HG03457 (cell line): ENCODE data around the gene LDLRAD3.

Experiments used
- ATAC-seq: cut with Tn5 transposase; IDR thresholded peaks from one replicate; pipeline ENCODE4 v1.9.1; 2021; ENCODE audit warnings: moderate number of reproducible peaks; ENCODE audit not compliant: unreplicated experiment

LDLRAD3 gene

DNA sequence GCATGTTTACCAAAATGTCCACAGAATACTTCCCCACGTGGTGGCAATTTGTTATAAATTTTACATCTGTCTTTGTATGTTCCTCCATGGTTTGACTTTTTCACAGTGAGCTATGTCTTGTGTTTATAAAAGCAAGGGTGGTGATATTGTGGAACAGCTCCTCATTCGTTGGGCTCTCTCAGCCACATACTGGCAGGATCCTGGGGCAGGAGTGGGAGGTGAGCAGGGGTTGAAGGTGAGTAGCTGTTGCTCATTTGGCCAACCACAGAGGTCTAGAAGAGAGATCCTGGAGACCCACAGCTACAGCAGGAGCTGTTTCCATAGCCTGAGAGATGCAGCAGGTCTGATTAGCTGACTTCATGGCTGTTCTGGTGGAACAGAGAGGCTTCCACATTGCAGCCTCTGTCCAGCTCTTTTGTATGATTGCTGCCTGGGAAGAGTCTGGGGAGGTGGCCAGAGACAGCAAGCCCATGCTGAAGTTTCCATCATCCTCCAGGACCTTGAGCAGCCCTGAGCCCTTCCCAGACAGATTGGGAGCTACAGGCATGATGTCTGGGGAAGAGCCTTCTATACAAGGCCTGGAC, 128.1 kb downstream of the LDLRAD3 start:
- ATAC-seq: no peak

DNA sequence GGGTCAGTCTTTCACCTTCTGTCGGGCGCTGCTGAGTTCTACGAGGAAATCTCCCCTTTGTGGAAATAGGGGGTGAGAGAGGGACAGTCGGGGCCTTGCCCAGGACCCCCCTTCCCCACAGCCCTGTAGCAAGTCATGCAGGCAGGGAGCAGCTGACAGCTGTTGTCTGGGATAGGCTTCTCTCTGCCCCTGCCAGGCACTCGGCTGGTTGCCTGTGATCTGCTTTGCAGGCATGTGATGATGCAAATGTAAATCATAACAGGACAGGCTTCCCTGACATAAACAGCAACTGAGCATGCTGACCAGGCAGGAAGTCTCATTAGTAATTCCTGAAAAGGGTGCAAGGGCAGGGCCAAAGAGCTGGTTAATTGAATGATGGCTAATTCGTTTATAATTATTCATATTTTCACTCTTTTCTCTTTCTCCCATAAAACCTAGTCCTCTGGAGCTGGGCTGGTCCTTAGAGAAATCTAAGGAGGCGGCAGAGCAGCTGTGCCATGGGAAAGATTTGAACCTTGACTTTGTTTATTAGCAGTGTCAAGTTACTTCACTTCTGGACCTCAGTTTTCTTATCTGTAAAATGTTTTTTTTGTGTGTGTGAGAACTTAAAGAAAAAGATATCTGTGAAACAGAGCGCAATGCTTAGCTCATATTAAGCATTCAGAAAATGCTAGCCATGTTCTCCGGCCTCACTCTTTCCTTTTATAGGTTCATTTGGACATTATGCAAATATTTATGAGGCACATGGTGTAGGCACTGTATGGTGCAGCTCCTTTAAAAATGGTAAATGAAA, 129.7 kb downstream of the LDLRAD3 start:
- ATAC-seq: no peak

DNA sequence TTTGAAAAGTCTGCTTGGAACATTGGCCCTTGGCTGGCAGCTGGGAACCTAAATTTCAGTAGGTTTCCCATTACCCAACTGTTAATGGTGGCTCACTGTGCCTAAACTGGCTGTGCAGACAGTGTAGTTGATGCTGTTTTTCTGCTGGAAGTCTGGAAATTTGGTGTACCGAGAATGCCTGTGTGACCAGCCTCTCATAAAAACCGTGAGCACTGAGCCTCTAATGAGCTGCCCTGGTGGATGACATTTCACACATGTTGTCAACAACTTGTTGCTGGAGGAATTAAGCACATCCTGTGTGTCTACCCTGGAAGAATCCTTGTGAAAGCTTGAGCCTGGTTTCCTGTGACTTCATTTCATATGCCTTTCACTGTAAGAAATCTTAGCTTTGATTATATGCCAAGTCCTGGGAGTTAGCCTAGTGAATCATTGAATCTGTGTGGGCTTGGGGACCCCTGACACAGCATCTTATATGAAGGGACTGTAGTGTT, 131.1 kb downstream of the LDLRAD3 start:
- no peak for ATAC-seq

DNA sequence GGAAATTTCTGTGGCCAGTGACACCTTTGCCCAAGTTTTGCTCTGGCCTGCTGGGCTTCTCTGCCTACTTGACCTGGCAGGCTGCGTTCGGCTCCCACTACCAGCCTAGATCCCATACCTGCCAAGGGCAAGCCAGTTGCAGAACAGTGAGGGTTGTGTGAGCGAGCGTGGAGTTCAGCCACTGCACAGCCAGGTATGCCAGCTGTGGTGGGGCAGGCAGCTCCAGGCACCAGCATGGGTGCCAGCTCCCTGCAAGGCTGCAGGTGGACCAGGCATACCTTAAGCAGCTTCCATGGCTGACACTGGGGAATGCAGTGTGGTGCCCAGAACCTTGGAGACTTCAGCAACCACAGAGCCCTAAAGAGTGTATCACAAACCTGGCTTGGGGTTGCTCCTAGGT, 133.5 kb downstream of the LDLRAD3 start:
- no peak for ATAC-seq

DNA sequence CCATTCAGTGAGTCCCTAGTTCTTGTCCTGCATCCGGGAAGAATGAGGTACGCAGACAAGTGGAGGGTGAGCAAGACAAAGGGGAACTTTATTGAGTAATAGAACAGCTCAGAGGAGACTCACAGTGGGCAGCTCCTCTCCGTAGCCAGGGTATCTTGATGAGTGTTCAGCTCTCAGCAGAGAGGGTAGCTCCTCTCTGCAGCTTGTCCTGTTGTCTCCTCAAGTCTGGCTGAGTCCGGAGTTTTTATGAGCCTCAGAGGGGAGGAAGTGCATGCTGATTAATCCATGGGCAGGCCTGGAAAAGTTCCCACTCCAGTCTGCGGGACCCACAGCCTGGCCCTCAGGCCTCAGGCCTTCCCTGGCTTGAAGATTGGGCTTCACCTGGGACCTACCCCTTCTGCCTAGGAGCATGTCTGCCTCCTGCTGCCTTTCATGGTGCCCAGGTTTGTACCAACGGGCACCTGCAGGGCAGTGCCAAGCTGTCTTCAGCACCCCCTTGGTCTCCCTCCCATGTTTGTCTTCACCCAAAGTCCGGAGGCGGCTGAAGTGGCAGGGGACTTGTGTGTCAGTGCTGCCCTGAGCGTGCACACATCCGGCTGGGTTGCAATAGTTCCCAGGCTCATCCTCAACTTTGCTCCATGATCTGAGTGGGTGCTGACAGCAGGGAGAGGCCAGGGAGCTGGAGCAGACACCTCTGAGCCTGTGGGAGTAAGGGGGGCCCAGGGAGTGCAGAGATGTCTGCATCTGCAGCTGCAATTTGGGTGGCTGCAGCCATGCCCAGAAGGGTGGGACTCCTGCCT, 134.2 kb downstream of the LDLRAD3 start:
- no peak for ATAC-seq

DNA sequence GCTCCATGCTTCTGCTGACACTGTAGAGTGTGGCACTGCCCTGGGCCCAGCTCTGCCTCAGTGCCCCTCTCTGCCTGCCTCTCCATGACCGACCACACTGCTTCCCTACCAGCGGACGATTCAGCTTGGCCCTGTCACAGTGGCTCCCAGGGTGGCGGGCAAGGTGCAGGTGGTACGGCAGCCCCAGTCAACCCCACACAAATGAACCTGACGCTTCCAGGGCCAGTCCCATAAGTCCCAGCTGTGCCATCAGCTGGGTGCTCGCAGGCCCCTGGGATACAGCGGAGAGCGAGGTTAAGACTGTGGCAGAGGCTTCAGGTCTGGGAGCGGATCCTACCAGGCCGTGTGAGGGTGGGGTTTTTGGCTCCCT, 134.8 kb downstream of the LDLRAD3 start:
- ATAC-seq: no peak

DNA sequence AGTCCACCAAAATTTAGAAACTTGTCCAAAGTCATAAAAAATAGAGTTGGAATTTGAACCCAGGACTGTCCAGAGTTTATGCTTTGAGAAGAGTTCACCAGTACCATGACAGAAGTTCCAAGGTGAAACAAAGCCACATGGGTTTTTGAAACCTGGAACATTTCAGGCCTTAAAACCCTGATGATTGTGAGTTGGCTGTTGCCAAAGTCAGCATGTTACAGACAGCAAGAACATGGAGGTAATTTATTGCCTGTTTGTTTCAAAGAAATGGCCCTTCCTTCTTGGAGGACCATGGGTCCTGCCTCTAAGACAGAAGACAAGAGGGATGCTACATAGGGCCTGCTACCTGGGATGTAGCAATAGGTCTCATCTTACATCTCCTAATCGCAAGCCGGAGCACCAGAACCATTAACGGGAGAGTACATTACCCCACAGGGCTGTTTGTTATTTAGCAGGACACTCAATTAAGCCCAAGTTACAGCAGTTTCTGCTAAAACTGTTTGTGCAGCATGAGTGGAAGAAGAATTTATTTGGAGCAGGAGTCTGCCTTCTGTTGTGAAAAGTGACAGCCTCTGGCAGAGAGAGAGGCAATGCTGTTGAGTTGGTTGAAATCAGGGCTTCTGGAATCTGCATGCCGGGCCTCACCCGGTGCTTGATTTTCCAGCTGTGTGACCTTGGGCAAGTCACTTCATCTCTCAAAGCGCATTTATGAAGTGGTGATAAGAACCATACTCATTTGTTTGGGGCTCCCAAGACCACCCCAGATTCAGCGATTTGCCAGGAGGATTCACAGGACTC, 136.2 kb downstream of the LDLRAD3 start:
- ATAC-seq: no peak

DNA sequence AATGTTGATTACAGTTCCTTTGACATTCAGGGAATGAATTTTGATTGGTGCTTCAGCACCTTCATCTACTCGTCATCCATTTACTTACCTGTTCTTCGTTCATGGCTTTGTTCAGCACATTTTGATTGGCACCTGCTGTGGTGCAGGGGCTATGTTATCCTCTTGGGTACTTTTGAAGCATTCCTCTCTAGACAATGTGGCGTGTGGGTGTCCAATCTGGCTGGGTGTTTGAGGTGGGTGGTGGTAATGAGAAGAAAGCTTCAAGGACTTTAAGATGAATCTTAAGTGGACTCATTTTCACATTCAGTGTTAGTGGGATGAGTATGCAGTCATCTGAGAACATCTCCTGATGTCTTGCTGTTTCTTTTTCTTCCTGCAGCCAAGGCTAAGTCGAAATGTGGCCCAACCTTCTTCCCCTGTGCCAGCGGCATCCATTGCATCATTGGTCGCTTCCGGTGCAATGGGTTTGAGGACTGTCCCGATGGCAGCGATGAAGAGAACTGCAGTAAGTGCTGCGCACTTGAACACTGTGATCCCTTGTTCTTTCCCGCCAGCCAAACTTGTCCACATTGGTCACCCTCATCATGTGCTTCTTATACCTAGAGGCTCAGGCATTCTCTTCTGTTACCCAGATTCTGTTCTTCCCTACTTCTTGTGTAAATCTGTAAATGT, 137.5 kb downstream of the LDLRAD3 start:
- no peak for ATAC-seq

DNA sequence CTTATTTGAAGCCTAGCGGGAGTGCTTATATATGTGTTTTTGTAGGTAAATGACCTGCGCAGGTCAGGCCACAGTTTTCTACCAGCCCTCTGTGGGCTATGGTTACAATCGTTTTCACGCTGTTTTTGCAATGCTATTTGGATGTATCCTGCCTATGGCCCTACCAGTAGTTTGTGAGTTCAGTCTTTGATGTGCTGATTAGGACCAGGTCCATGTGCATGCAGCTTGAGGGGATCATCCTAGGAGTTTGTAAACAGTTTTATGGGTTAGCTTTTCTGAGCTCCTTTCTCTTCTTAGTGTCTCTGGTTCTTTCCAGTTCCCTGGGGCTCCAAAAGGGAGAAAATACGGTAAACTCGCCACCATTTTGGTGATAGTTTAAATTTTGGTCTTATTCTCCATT, 142.5 kb downstream of the LDLRAD3 start:
- ATAC-seq: no peak

DNA sequence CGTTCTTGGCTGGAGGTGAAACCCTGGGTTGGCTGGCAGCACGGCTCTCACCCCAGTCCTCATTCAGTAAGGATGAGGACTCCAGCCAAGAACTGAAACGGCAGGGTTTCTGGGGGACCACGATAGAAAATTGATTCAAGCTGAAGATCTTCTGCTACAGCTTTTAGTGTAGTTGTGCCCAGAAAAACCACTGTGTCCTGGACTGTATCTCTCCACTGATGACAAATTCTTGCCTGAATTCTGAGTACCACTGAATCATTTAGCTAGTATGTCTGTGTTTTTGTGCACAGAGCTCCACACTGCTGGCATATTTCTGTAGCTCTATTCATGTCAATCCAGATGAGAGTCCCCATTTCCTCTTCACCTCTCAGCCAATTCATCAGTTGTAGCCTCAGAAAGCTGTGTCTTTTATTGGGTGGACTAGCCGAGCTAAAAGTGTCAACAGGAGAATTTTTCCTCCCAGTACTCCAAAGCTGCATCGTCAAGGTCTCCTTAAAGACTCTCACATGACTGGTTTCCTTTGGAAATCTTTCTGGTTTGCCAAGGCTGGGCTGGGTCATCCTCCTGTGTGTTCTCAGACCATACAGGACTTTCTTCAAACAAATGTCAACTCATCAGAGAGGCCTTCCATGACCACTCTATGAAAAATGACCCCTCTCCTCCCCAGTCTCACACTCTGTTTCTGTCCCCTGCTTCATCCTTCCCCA, 144.6 kb downstream of the LDLRAD3 start:
- ATAC-seq: no peak

DNA sequence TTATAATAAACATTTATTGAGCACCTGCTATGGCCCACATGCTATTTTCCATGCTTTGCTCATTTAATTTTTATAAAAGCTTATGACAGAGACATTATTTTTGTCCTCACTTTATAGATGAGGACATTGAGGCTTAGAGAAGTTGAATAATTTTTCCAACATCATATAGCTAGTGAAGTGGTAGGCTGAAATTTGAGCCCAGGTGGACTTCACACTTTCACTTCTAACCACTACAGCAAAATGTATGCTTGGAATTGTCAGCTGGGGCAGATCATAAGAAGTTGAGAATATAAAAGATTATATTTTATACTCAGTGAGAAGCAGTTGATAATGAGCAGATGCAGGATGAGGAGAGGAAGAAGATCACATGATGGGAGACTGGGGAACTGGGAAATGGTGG, 146.1 kb downstream of the LDLRAD3 start:
- no peak for ATAC-seq

DNA sequence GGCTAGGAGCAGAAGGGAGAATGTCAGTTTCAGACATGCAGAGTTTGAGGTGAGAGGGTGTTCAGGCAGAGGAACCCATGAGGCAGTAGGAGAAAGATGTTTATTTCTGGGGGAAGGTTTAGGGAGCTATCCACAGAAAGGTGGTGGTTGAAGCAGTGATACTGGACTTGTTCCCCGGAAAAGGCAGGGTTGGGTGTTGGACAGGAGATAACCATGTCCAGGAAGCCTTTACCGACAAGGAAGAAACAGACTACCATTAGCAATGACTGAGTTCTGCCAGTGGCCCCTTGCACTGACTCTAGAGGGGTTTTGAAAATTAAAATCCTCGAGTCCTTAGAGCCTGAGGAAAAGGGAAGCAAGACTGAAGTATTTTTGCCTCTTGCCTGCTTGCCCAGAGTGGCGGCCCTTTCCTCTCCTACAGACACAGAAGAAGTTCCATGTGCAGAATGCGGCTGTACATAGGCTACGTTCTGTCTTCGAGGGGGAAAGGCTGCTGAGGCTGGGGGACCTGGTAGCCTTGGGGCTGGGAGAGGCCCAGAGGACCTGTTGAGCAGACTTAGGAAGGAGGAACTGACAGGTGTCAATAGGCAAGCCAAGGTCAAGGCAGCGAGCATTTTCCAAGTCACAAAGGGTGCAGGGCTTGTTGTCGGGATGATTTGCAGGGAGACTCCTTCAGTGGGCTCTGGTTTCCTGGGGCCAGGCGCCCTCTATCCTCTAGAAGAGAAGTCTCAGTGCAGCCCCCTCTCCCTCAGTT, 146.7 kb downstream of the LDLRAD3 start:
- no peak for ATAC-seq

DNA sequence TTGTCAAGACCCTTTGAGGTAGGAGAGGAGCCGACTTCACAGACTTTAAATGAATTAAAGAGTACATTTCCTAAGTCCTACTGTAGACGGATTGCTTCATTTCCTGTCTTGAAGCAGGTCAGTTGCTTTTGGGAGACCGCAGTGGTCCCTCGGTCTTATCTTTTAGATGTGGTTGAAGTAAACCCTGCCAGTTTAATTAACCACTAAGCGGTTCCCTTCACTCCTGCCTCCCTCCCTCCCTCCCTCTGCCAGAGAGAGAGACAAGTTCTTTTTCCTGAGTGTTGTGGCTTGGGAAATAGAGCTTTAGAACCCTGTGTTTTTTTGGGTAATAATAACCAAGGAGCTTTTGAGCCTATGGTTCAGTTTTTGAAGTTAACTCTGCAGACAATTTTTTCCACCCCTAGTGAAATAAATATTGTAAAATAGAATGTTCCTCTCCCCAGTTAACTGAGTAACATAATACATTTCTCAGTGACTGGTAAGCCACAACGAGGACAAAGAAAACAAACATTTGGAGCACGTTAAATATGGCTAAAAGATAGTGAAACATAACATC, 147.5 kb downstream of the LDLRAD3 start:
- ATAC-seq: no peak

DNA sequence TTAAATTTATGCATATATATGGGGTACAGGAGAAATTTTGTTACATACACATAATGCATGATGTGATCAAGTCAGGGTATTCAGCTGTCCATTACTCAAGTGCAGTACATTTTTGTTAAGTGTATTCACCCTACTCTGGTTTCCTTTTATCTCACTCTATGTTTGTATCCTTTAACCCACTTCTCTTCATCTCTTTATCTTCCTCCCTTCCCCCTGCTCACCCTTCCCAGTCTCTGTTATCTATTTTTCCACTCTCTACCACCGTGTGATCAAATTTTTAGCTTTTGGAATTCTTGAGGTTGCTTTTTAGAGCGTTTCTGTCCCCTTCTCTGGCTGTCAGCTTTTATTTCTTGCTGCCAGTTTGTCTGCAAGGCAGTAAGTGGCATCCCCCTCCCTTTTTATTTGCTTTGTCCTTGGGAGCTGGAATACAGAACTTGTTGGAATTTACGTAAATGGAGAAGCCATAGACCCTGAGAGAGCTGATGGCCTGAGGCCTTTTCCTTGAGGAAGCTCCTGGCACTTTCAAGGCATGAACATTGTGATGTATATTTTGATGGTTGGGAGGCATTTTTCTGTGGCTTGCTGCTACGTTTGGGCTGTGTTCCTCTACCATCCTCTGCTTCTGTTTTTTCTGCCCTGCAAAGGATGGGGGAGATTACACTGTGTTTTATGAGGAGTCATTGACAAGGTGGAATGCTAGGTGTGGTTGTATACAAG, 148.6 kb downstream of the LDLRAD3 start:
- ATAC-seq: no peak

DNA sequence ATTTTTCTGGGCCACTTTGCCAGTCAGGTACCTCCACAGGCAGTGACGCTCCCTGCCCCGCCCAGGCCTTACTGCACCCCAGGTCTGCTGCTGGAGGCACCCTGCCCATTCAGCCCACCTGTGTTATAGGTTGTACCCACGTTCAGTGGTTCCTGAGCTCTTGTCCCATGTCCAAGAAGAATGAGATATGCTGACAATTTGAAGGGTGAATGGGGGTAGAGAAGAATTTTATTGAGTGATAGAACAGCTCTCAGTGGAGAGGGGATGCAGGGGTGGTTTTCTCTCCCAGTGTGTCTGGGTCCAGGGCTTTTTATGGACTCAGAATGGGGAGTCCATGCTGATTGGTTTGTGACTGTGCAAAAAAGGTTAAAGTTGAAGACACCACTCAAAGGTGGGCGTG, 149.7 kb downstream of the LDLRAD3 start:
- no peak for ATAC-seq

DNA sequence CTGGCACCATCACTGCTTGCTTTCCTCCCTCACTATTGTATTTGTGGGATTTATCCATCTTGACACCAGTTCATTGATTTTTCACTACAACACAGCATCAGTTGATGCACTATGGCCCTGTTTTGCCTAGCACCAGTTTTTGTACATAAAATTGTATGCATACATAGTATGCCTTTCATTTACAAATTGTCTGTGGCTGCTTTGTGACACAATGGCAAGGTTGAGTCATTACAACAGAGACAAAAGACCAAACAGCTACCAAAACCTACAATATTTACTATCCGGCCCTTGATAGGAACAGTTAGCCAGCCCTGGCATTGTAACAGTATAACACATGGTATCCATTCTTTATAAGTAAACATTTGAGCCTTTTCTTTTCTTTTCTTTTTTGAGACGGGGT, 150.3 kb downstream of the LDLRAD3 start:
- no peak for ATAC-seq

DNA sequence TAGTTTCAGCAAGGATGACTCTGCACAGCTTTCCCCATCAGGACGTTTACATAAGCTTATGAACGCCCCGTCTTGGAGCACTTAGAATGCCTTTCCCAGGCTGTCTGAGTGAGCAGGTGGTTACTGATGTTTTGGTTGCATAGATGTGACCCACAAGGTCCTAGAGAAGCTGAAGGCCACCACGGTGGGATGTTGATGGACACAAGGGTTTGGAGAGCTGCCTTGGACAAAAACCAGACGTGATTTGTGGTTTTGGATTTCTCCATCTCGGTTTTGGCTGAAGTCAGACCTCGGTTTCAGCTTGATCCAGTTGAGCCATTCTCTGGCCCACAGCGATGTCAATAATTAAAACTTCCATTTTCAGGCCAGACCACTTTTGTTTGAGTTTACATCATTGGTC, 151.9 kb downstream of the LDLRAD3 start:
- ATAC-seq: no peak

DNA sequence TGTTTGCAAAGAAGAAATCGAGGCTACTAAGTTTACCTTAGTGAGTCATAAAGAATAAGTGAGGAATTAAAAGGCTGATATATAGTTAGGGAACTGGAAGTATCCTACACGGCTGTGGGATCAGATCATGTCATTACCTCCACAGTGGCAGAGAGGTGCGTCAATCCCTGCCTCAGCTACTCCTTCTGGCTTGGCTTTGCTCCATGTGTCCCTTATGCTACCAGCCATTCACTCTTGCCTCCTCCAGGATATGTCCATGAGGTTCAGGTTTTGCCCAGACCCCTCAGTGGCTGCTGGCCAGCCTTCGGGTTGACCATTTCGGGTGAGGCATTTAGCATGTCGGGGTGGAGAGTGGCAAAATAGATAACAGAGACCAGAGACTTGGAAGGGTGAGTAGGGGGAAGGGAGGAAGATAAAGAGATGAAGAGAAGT, 153.4 kb downstream of the LDLRAD3 start:
- ATAC-seq: no peak
